HG03060 (cell line): ENCODE measurements around the gene APCS.

Experiments used
- ATAC-seq: cut with Tn5 transposase; IDR thresholded peaks from one replicate; pipeline ENCODE4 v1.9.1; 2021; ENCODE audit warnings: low read depth, moderate number of reproducible peaks; ENCODE audit not compliant: unreplicated experiment

APCS gene

DNA sequence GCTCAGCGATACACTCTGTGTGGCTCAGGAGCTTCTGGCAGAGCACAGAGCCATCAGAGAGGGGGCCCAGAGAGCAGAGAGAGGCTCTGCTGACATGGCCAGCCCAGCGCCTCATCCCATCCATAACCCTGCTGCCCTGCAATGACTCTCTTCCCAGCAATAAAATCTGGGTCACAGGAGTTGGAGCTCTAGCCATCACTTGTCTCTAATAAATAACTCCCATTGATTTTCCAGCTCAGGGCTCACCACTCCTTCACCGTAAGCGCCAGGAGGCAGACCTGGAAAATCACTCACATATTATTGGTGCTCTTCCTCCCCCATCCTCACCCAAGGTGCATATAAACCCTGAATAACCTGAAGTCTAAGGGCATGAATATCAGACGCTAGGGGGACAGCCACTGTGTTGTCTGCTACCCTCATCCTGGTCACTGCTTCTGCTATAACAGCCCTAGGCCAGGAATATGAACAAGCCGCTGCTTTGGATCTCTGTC is at the start of gene APCS:
Gene APCS (plus strand): TSS at position 366 of the 491 bp plus-strand sequence. CDS start 96 bp downstream, at position 462.
- no peak for ATAC-seq

DNA sequence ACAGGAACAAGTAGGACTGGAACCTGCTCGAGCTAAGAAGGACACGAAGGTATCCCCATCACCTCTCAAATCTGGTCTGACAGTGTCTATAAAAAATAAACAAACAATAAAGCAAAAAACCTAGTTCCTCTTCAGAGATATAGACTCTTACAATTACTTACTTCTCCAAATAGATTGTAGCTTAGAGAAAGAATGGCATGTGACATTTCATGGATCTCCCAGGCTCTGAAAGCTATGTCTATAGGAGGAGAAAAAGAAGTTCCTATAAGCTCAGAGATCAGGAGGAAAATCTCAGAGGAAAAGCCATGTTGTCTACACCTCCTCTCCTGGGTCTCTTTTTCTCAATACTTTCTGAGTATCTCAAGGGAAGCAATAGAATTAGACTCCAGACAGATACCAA is 39.5 kb upstream of the APCS start:
- ATAC-seq: no peak

- ATAC-seq: no peak
Measured at GRCh38 chr1:159554261-159554660, 33.4 kb upstream of the APCS start.

- ATAC-seq: no peak
Measured at GRCh38 chr1:159554696-159555095, 32.9 kb upstream of the APCS start.

GRCh38 chr1:159556931-159557369 is 30.7 kb upstream of the APCS start:
- no peak for ATAC-seq

DNA sequence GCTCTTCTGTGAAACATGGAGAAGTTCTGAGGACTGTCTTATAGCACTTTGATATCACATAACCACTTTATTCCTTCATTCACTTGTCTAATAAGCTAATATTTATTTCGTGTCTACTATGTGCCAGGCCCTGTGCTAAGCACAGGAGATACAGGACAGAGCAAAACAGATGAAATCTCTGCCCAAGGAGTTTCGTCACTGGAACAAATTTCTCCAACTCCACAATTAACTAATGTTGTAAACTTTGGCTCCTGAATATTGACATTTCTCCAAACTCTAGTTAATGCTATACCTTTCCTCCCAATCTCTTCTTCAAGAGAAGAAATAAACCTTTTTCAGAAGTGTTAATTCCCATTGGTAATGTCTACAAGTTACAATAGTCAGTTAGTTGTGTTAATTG is 27.0 kb upstream of the APCS start:
- ATAC-seq: no peak

- ATAC-seq: no peak
Measured at GRCh38 chr1:159561497-159561896, 26.1 kb upstream of the APCS start.

- ATAC-seq: no peak
Measured at GRCh38 chr1:159562680-159563079, 24.9 kb upstream of the APCS start.

DNA sequence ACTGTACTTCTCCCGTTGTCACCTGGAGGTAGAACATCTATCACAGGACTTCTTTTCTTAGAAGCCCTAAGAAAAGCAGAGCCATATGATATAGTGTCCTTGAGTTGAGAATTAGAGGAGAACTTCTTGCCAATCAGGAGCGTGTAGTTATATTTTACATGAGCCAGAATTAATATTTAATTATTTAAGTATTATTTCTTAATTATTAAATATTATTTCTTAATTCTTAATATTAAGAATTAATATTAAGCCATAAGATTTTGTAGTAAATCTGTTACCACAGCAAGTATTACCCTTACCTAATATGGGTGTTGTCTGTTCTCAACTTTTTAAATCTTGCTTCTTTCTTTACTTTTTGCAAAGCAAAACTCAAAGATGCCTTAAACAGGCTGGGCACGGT is 10.2 kb upstream of the APCS start:
- no peak for ATAC-seq

GRCh38 chr1:159580340-159580739 is 7.3 kb upstream of the APCS start:
- ATAC-seq: no peak

DNA sequence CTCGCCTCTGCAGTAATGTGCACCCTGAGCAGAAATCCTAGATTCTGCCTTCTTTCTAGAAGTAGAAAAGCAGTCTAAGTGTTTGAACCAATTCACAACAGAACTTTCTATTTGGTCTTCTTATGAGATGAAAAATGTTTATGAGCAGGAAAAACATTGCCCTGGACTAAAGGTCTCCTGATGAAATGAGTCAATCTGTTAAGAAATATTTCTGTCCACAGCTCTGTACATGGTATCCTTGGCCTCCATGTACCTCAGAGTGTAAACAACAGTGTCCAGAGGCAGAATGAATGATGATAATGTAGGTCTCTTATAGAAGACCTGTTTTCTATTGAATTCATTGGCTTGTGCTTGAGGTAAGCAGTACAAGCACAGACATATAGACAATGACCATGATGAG is 6.2 kb upstream of the APCS start:
- no peak for ATAC-seq

- no peak for ATAC-seq
Measured at GRCh38 chr1:159584536-159584935, 3.1 kb upstream of the APCS start.

DNA sequence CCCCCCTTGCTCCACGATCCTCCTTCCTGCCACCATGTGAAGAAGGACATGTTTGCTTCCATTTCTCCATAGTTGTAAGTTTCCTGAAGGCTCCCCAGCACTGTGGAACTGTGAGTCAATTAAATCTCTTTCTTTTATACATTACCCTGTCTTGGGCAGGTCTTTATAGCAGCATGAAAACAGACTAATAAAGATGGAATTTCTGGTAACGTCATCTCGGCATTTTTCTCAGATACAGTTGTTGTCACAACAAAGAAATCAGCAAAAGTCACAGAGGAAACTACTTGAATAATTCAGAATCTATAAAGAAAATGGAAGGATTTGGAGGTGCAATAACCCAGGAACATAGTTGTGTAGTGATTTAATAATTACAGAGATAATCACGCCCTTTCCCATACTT is 4.4 kb downstream of the APCS start:
- no peak for ATAC-seq

- no peak for ATAC-seq
Measured at GRCh38 chr1:159594625-159595405, 7.2 kb downstream of the APCS start.

GRCh38 chr1:159598196-159598595 is 10.6 kb downstream of the APCS start:
- no peak for ATAC-seq

DNA sequence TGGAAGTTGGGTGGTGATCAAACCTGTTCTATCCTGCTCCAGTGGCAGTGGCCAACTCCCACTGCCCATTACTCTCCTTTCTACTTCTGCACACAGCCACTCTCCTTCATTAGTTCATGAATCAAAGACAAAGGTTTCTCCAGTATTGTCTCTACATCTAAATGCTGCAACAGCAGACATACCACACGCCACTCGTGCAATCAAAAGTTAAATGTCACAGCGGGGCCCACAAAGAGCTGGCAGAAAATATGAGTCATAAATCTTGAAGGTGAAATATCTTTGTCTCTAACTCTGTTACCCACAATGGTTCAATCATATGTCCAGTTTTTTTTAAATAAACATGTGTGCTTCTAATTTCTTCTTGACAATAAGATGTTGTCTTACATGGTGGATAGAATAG is 13.3 kb downstream of the APCS start:
- no peak for ATAC-seq

- ATAC-seq: no peak
Measured at GRCh38 chr1:159602501-159602999, 14.9 kb downstream of the APCS start.

- ATAC-seq: no peak
Measured at GRCh38 chr1:159612211-159612885, 24.7 kb downstream of the APCS start.

DNA sequence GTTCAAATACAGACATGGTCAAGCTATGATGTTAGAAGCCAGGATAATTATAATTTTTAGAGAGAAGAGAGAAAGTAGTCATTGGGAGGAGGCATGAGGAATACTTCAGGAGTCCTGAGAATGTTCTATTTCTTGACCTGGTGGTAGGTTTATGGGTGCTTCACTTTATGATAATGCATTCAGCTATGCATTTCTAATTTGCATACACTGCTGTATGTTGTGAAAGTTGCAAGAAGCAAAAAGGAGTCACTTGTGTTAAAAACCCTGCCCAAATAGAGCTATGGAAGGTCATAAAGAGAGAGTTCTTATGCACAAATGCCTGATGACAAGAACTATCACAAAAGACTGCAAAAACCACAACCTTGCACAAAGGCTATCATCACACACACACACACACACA is 45.3 kb downstream of the APCS start:
- ATAC-seq: no peak
